Astrocyte of the cerebellum (primary cell): ENCODE data around the gene NPAS2.

ENCODE experiments used
- DNase-seq: peaks from one replicate; pipeline ENCODE4 v3.0.0-alpha.2; 2011; ENCODE audit warnings: low read depth
- H3K4me3 ChIP-seq: 2 replicates; pipeline ENCODE4 v1.5.1; 2011; ENCODE audit warnings: mild to moderate bottlenecking, low read depth, low read length, moderate library complexity
- CTCF ChIP-seq: IDR thresholded peaks from 2 replicates; pipeline ENCODE4 v1.5.1; 2012; ENCODE audit warnings: low read length, low read depth, moderate library complexity, mild to moderate bottlenecking; ENCODE audit errors: missing control alignments
- in situ Hi-C: cut with HindIII; loops from 2 replicates; pipeline ENCODE4 v1.10.0; 2017; ENCODE audit warnings: low sequenced_read_pairs

The NPAS2 gene

GRCh38 chr2:100977511-100977910, 157.6 kb downstream of the NPAS2 start:
- TF ChIP-seq CTCF: no peak
- in situ Hi-C loops: no loop called here
- no peak overlapping the region for H3K4me3 ChIP-seq
- DNase-seq: no peak

GRCh38 chr2:100978582-100979191, 158.7 kb downstream of the NPAS2 start:
- H3K4me3 ChIP-seq: no peak overlapping the region
- in situ Hi-C loops: no loop called here
- no peak for DNase-seq
- TF ChIP-seq CTCF: no peak

DNA sequence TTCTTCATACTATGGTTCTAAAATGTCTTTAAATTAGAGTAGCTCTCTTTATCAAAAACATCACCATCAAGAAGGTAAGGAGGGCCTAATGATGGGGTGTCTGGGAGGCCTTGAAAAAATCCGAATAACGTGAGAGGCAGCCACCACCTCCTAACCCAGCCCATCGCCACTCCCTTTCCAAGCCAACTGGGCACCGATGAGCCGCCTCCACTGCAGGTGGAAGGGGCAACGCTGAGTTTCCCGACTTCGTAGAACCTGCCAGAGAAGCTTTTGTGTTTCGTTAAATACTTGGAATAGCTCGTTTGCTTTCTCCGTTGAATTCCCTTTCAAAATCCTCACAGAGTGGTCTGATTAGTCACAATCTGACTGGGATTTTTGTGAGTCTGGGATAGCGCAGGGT, 160.1 kb downstream of the NPAS2 start:
- in situ Hi-C loops: no loop called here
- DNase-seq: no peak
- TF ChIP-seq CTCF: no peak
- no peak overlapping the region for H3K4me3 ChIP-seq

GRCh38 chr2:100981011-100981410, 161.1 kb downstream of the NPAS2 start:
- in situ Hi-C loops: no loop called here
- H3K4me3 ChIP-seq: no peak overlapping the region
- DNase-seq: no peak
- TF ChIP-seq CTCF: no peak

GRCh38 chr2:100982431-100982861, 162.5 kb downstream of the NPAS2 start:
- in situ Hi-C loops: no loop called here
- TF ChIP-seq CTCF: no peak
- DNase-seq: no peak
- no peak overlapping the region for H3K4me3 ChIP-seq

- no peak overlapping the region for H3K4me3 ChIP-seq
- in situ Hi-C loops: no loop called here
- DNase-seq: no peak
- no peak for TF ChIP-seq CTCF
These were observed 163.3 kb downstream of the NPAS2 start for GRCh38 chr2:100983201-100983600.
